T-cell (primary cell): Measurements from ENCODE around the gene KDM5A. TPM values are rescaled to one million over a fixed set of nuclear protein-coding genes. Genes with fewer than 3 reads are reported as not detected.
"Not testable (repeated sequence)": the region's sequence is repeated elsewhere in the genome, so short reads cannot be mapped to it uniquely, and the experiment has no call there.

ENCODE experiments used
- ATAC-seq, 4 experiments: fragments of 200-7000 bp in 3 of 4; fragments of 150-1000 bp in 1 of 4; cut with Tn5 transposase; replicated peaks in 1 of 4; 1 replicate in 3 of 4; 2 replicates in 1 of 4; pipeline ENCODE4 v1.10.0; 2021; ENCODE audit warnings: moderate library complexity in 3 of 4, mild to moderate bottlenecking in 2 of 4, moderate number of reproducible peaks in 1 of 4
- CTCF ChIA-PET, 2 donors: fragments of 300-600 bp; sonication (Branson Sonifier 250); formaldehyde crosslinking; loops; one replicate each; lab custom pipeline; 2022; ENCODE audit warnings: antibody characterized with exemption in 2 of 2; lab: Charles Lee
- POLR2A ChIA-PET, 2 donors: fragments of 300-600 bp; sonication (Branson Sonifier 250); formaldehyde crosslinking; loops; one replicate each; lab custom pipeline; 2022; ENCODE audit warnings: antibody characterized with exemption in 2 of 2; lab: Charles Lee
- DNase-seq, 35 experiments: peaks; one replicate each; pipeline versions ENCODE4 v3.0.0 to v3.0.0-alpha.2; 2013 to 2023
- H3K27ac ChIP-seq: one replicate; pipeline ENCODE4 v1.5.1; 2013; ENCODE audit warnings: low read length
- H3K27me3 ChIP-seq, 2 experiments: replicated peaks in 1 of 2; 1 replicate in 1 of 2; 2 replicates in 1 of 2; pipeline versions ENCODE4 v1.6.1 to v1.7.0; 2013; ENCODE audit warnings: low read length in 1 of 2, mixed read lengths in 1 of 2; ENCODE audit not compliant: control insufficient read depth in 2 of 2, insufficient read depth in 2 of 2; ENCODE audit errors: extremely low read depth in 1 of 2
- H3K36me3 ChIP-seq, 2 donors: 1 replicate in 1 of 2; 2 replicates in 1 of 2; pipeline versions ENCODE4 v1.6.1 to v1.7.0; 2013; ENCODE audit warnings: low read length in 1 of 2; ENCODE audit not compliant: control insufficient read depth in 2 of 2, insufficient read depth in 1 of 2; ENCODE audit errors: extremely low read depth in 1 of 2
- H3K4me1 ChIP-seq, 2 experiments: 1 replicate in 1 of 2; 2 replicates in 1 of 2; pipeline versions ENCODE4 v1.6.1 to v1.7.0; 2013; ENCODE audit warnings: low read length in 2 of 2, mixed read lengths in 1 of 2; ENCODE audit not compliant: insufficient read depth in 2 of 2, control insufficient read depth in 1 of 2; ENCODE audit errors: extremely low read depth in 1 of 2
- H3K4me3 ChIP-seq, 2 donors: 1 replicate in 1 of 2; 2 replicates in 1 of 2; pipeline versions ENCODE4 v1.5.1 to v1.7.0; 2013; ENCODE audit warnings: mild to moderate bottlenecking in 2 of 2, low read length in 1 of 2, moderate library complexity in 1 of 2; ENCODE audit not compliant: control insufficient read depth in 1 of 2; ENCODE audit errors: extremely low read depth in 1 of 2
- H3K9me3 ChIP-seq: 2 replicates; pipeline ENCODE4 v1.7.0; 2013
- H3K27ac Mint-ChIP-seq, 2 donors: one replicate each; pipeline ENCODE4 v1.8.0; 2020 to 2021; ENCODE audit warnings: mild to moderate bottlenecking in 2 of 2, mixed read lengths in 2 of 2
- H3K27me3 Mint-ChIP-seq, 2 donors: one replicate each; pipeline ENCODE4 v1.8.0; 2021 to 2022; ENCODE audit warnings: mixed read lengths in 2 of 2
- H3K36me3 Mint-ChIP-seq: one replicate; pipeline ENCODE4 v1.8.0; 2021; ENCODE audit warnings: mixed read lengths
- H3K4me1 Mint-ChIP-seq, 3 donors: one replicate each; pipeline ENCODE4 v1.8.0; 2020 to 2022; ENCODE audit warnings: mixed read lengths in 3 of 3, mild to moderate bottlenecking in 1 of 3
- H3K4me3 Mint-ChIP-seq, 3 donors: one replicate each; pipeline ENCODE4 v1.8.0; 2020 to 2022; ENCODE audit warnings: mild to moderate bottlenecking in 3 of 3, mixed read lengths in 3 of 3, moderate library complexity in 3 of 3
- H3K9me3 Mint-ChIP-seq, 3 donors: one replicate each; pipeline ENCODE4 v1.8.0; 2020 to 2022; ENCODE audit warnings: mixed read lengths in 3 of 3
- WGBS: methylation state at CpG from one replicate; pipeline ENCODE4 v1.1.5; 2013; ENCODE audit warnings: missing lambda C conversion rate; ENCODE audit not compliant: insufficient coverage; 5-methylcytosine and 5-hydroxymethylcytosine counted together
- total RNA-seq, 35 experiments: library from RNA in 6 of 35; stranded (reverse) in 6 of 35; fragments of 120-200 nt in 1 of 35; gene quantifications; one replicate each; pipeline versions ENCODE4 v1.2.1 to v1.2.4 and lab custom pipeline; 2013 to 2026

Gene KDM5A
- total RNA-seq, 5 donors from 2014 or later (not counting 1 experiment from before 2014, with no cell fraction given): 126 to 157 (median 142) TPM

GRCh38 chr12:238736-239398, 150.3 kb downstream of the KDM5A start:
- 70% methylated on average over 11 of the region's 19 CpGs for WGBS
- Mint-ChIP-seq H3K9me3 (peaks cover 6 to 19% (median 11%) of the 10 kb centered on the region in 3 donors), H3K36me3 (peaks cover 8% of the 10 kb centered on the region), H3K27me3 (peaks cover 22 to 33% of the 10 kb centered on the region in 2 donors), H3K27ac (no peak overlapping the region), H3K4me1 (no peaks in the 10 kb centered on the region), H3K4me3 (no peak overlapping the region)
- ChIA-PET POLR2A (no interaction called here), CTCF (no interaction called here)
- Histone ChIP-seq H3K9me3 (no peaks in the 10 kb centered on the region), H3K4me3 (no peak overlapping the region), H3K4me1 (no peaks in the 10 kb centered on the region), H3K36me3 (no peaks in the 10 kb centered on the region), H3K27me3 (peaks cover 0 to 24% of the 10 kb centered on the region in 2 experiments), H3K27ac (no peak overlapping the region)
- ATAC-seq (no peak), DNase-seq (no peak)

GRCh38 chr12:238116-238515, 151.0 kb downstream of the KDM5A start:
- H3K27me3 ChIP-seq: peaks cover 0 to 23% of the 10 kb centered on the region in 2 experiments
- Mint-ChIP-seq H3K4me1 (no peaks in the 10 kb centered on the region), H3K27me3 (peaks cover 18 to 28% of the 10 kb centered on the region in 2 donors), H3K36me3 (peaks cover 8% of the 10 kb centered on the region), H3K4me3 (no peak overlapping the region), H3K9me3 (peaks cover 6 to 19% (median 11%) of the 10 kb centered on the region in 3 donors), H3K27ac (no peak overlapping the region)
- no peaks in the 10 kb centered on the region for H3K4me1 ChIP-seq
- CTCF ChIA-PET: no interaction called here
- ATAC-seq (no peak), DNase-seq (no peak)
- no peaks in the 10 kb centered on the region for H3K36me3 ChIP-seq
- POLR2A ChIA-PET: no interaction called here
- WGBS: 84% methylated on average over 8 of the region's 9 CpGs
- no peak overlapping the region for H3K4me3 ChIP-seq
- H3K27ac ChIP-seq: no peak overlapping the region
- H3K9me3 ChIP-seq: no peaks in the 10 kb centered on the region

- no peaks in the 10 kb centered on the region for H3K36me3 ChIP-seq
- no peaks in the 10 kb centered on the region for H3K4me1 ChIP-seq
- H3K4me3 ChIP-seq: no peak overlapping the region
- no peak overlapping the region for H3K4me3 Mint-ChIP-seq
- H3K4me1 Mint-ChIP-seq: no peaks in the 10 kb centered on the region
- H3K9me3 Mint-ChIP-seq: peaks cover 6 to 19% (median 11%) of the 10 kb centered on the region in 3 donors
- no peak for ATAC-seq
- ChIA-PET POLR2A (no interaction called here), CTCF (no interaction called here)
- H3K9me3 ChIP-seq: no peaks in the 10 kb centered on the region
- WGBS: 78% methylated on average over 8 of the region's 13 CpGs
- peaks cover 17 to 24% of the 10 kb centered on the region in 2 donors for H3K27me3 Mint-ChIP-seq
- peaks cover 8% of the 10 kb centered on the region for H3K36me3 Mint-ChIP-seq
- H3K27me3 ChIP-seq: peaks cover 0 to 32% of the 10 kb centered on the region in 2 experiments
- no peak overlapping the region for H3K27ac Mint-ChIP-seq
- H3K27ac ChIP-seq: no peak overlapping the region
- no peak for DNase-seq
Measured at GRCh38 chr12:237026-237815, 151.9 kb downstream of the KDM5A start.

DNA sequence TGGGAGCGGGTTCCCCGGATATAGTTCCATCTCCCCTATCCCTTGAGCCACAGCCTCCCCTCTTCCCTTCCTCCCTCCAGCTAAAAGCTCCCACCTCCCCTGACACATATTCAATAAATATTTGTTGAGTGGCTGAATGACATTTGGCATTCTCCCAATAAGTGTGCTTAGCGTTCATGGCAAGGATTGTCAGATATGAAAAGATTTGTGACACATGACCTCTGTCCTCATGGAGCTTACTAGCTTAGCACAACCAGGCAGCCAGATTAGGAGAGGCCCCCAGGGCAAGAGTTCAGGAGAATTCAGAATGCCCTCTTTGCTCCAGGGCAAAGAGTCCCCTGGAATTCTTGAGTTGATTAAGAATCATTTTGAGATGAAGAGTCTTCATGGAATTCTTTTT, 152.7 kb downstream of the KDM5A start:
- 80% methylated on average over 1 of the region's 3 CpGs for WGBS
- no peaks in the 10 kb centered on the region for H3K4me1 ChIP-seq
- Mint-ChIP-seq H3K27ac (no peak overlapping the region), H3K9me3 (peaks cover 6 to 19% (median 11%) of the 10 kb centered on the region in 3 donors), H3K4me1 (no peaks in the 10 kb centered on the region), H3K36me3 (peaks cover 8% of the 10 kb centered on the region), H3K4me3 (no peak overlapping the region), H3K27me3 (peaks cover 17 to 21% of the 10 kb centered on the region in 2 donors)
- no peak for DNase-seq
- no peaks in the 10 kb centered on the region for H3K9me3 ChIP-seq
- peaks cover 0 to 31% of the 10 kb centered on the region in 2 experiments for H3K27me3 ChIP-seq
- ChIA-PET POLR2A (no interaction called here), CTCF (no interaction called here)
- no peak overlapping the region for H3K27ac ChIP-seq
- H3K36me3 ChIP-seq: no peaks in the 10 kb centered on the region
- no peak for ATAC-seq
- H3K4me3 ChIP-seq: no peak overlapping the region

DNA sequence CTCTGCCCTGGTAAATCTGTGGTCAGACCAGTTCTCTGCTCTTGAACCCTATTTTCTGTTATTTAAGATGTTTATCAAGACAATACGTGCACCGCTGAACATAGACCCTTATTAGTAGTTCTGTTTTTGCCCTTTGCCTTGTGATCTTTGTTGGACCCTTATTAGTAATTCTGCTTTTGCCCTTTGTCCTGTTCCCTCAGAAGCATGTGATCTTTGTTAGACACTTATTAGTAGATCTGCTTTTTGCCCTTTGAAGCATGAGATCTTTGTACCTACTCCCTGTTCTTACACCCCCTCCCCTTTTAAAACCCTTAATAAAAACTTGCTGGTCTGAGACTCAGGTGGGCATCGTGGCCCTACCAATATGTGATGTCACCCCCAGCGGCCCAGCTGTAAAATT, 153.2 kb downstream of the KDM5A start:
- not testable (repeated sequence) for H3K4me3 Mint-ChIP-seq

DNA sequence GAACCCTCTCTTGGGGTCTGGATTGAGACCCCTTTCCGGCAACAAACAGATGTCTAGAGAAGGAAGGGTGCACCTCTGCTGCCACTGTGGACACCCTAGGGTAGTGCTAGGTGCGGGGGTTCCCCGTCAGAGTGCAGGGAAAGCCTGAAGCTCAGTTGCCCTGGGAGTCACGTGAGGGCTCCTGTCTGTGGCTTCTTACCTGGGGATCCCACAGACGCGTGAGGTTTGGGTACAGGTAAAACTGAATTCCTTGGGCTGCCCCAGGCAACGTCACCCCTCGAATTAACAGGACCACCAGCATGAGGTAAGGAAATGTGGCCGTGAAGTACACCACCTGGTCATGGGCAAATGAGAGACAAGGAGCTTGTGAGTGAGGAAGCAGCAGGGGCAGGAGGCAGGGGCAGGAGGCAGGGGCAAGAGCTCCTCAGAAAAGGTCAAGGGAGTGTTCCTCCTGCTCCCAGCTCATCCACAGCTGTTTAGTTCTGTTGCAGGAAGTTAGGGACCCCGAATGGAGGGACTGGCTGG, 154.2 kb downstream of the KDM5A start:
- POLR2A ChIA-PET: no interaction called here
- Histone ChIP-seq H3K9me3 (no peaks in the 10 kb centered on the region), H3K4me3 (no peak overlapping the region), H3K27ac (no peak overlapping the region), H3K27me3 (peaks cover 0 to 28% of the 10 kb centered on the region in 2 experiments), H3K4me1 (no peaks in the 10 kb centered on the region), H3K36me3 (no peaks in the 10 kb centered on the region)
- DNase-seq (no peak), ATAC-seq (no peak)
- Mint-ChIP-seq H3K9me3 (peaks cover 6 to 19% (median 11%) of the 10 kb centered on the region in 3 donors), H3K27me3 (peaks cover 12 to 20% of the 10 kb centered on the region in 2 donors), H3K36me3 (peaks cover 8% of the 10 kb centered on the region), H3K4me3 (no peak overlapping the region), H3K4me1 (no peaks in the 10 kb centered on the region), H3K27ac (no peak overlapping the region)
- CTCF ChIA-PET: no interaction called here
- 92% methylated on average over 9 of the region's 10 CpGs for WGBS

More for the DNA sequence above, 153.2 kb downstream of the KDM5A start:
- Mint-ChIP-seq H3K27me3 (peaks cover 17 to 23% of the 10 kb centered on the region in 2 donors), H3K9me3 (peaks cover 6 to 19% (median 11%) of the 10 kb centered on the region in 3 donors)
- WGBS: no CpG with 5 or more reads among the region's 4 CpGs
- DNase-seq, CTCF ChIA-PET, H3K4me3 ChIP-seq, H3K4me1 ChIP-seq, H3K36me3 ChIP-seq, H3K9me3 ChIP-seq, H3K27ac Mint-ChIP-seq, ATAC-seq, POLR2A ChIA-PET, H3K36me3 Mint-ChIP-seq, H3K27ac ChIP-seq, H3K4me1 Mint-ChIP-seq: not testable (repeated sequence)
- peaks cover 0 to 31% of the 10 kb centered on the region in 2 experiments for H3K27me3 ChIP-seq
